Measurements from ENCODE around the gene CENPT. TPM values are rescaled to one million over a fixed set of nuclear protein-coding genes. Genes with fewer than 3 reads are reported as not detected.

The CENPT gene
- total RNA-seq, 2 experiments from 2014 or later: 55.4 to 85.3 TPM

GRCh38 chr16:67878846-67879245, 31.4 kb upstream of the CENPT start:
- no peak overlapping the region for H3K27ac ChIP-seq (ENCODE audit: low read depth, low read length, poor library complexity, severe bottlenecking)
- ChIA-PET POLR2A (interaction anchor here (0.5 kb wide), 1 partner anchor 75 kb away, joined by 6 read pairs; no protein-coding TSS in a partner anchor), CTCF (ENCODE audit: unreplicated experiment) (no interaction called here)
- H3K4me2 ChIP-seq (ENCODE audit: low read length): no peak overlapping the region
- no peaks in the 10 kb centered on the region for H4K20me1 ChIP-seq (ENCODE audit: insufficient read depth, low read length)
- no peak overlapping the region for H3K4me3 ChIP-seq (ENCODE audit: low read depth, low read length, poor library complexity, severe bottlenecking)
- H3K79me2 ChIP-seq (ENCODE audit: insufficient read depth, low read depth, low read length): peaks cover 20% of the 10 kb centered on the region
- no peaks in the 10 kb centered on the region for H3K9me2 ChIP-seq (ENCODE audit: insufficient read depth, low read length)
- intact Hi-C loops (cut with micrococcal nuclease; ENCODE audit: unreplicated experiment): no loop called here
- peaks cover 85% of the 10 kb centered on the region for H3K36me3 ChIP-seq (ENCODE audit: insufficient read depth, low read length)
- no peaks in the 10 kb centered on the region for H3K9me3 ChIP-seq (ENCODE audit: low read length)
- TF ChIP-seq CTCF (conservative IDR thresholded peaks at IDR 0.05; ENCODE audit: low read length) (no peak), EZH2phosphoT487 (IDR thresholded peaks at IDR 0.05; ENCODE audit: borderline replicate concordance, low read depth, low read length) (no peak)
- H2AFZ ChIP-seq (ENCODE audit: low read length): no peak overlapping the region
- no peak for DNase-seq (ENCODE audit: low spot score)
- no TSS peak for BruUV-seq (replicated peaks)
- H3K4me1 ChIP-seq (ENCODE audit: insufficient read depth, low read length, poor library complexity, severe bottlenecking): peaks cover 14% of the 10 kb centered on the region

- no peaks in the 10 kb centered on the region for H4K20me1 ChIP-seq (ENCODE audit: insufficient read depth, low read length)
- peaks cover 26% of the 10 kb centered on the region for H3K79me2 ChIP-seq (ENCODE audit: insufficient read depth, low read depth, low read length)
- DNase-seq (ENCODE audit: low spot score): no peak
- ChIA-PET CTCF (ENCODE audit: unreplicated experiment) (no interaction called here), POLR2A (no interaction called here)
- H3K27ac ChIP-seq (ENCODE audit: low read depth, low read length, poor library complexity, severe bottlenecking): no peak overlapping the region
- TSS peak; percentile 3 for BruUV-seq (replicated peaks)
- no peaks in the 10 kb centered on the region for H3K9me2 ChIP-seq (ENCODE audit: insufficient read depth, low read length)
- intact Hi-C loops (cut with micrococcal nuclease; ENCODE audit: unreplicated experiment): no loop called here
- H3K36me3 ChIP-seq (ENCODE audit: insufficient read depth, low read length): peaks cover 79% of the 10 kb centered on the region
- H3K9me3 ChIP-seq (ENCODE audit: low read length): no peaks in the 10 kb centered on the region
- H3K4me1 ChIP-seq (ENCODE audit: insufficient read depth, low read length, poor library complexity, severe bottlenecking): peaks cover 15% of the 10 kb centered on the region
- no peak overlapping the region for H2AFZ ChIP-seq (ENCODE audit: low read length)
- no peak overlapping the region for H3K4me3 ChIP-seq (ENCODE audit: low read depth, low read length, poor library complexity, severe bottlenecking)
- no peak for TF ChIP-seq CTCF (conservative IDR thresholded peaks at IDR 0.05; ENCODE audit: low read length)
- no peak overlapping the region for H3K4me2 ChIP-seq (ENCODE audit: low read length)
Measured at GRCh38 chr16:67878232-67878631, 30.7 kb upstream of the CENPT start.

GRCh38 chr16:67877064-67877463, 29.6 kb upstream of the CENPT start:
- Histone ChIP-seq H3K4me2 (ENCODE audit: low read length) (no peak overlapping the region), H3K4me1 (ENCODE audit: insufficient read depth, low read length, poor library complexity, severe bottlenecking) (peaks cover 23% of the 10 kb centered on the region), H3K79me2 (ENCODE audit: insufficient read depth, low read depth, low read length) (peaks cover 29% of the 10 kb centered on the region), H3K9me3 (ENCODE audit: low read length) (no peaks in the 10 kb centered on the region), H3K27ac (ENCODE audit: low read depth, low read length, poor library complexity, severe bottlenecking) (no peak overlapping the region), H2AFZ (ENCODE audit: low read length) (no peak overlapping the region), H4K20me1 (ENCODE audit: insufficient read depth, low read length) (no peaks in the 10 kb centered on the region), H3K36me3 (ENCODE audit: insufficient read depth, low read length) (peaks cover 70% of the 10 kb centered on the region), H3K9me2 (ENCODE audit: insufficient read depth, low read length) (no peaks in the 10 kb centered on the region), H3K4me3 (ENCODE audit: low read depth, low read length, poor library complexity, severe bottlenecking) (no peak overlapping the region)
- intact Hi-C loops (cut with micrococcal nuclease; ENCODE audit: unreplicated experiment): no loop called here
- ChIA-PET CTCF (ENCODE audit: unreplicated experiment) (no interaction called here), POLR2A (no interaction called here)
- TF ChIP-seq EZH2phosphoT487 (IDR thresholded peaks at IDR 0.05; ENCODE audit: borderline replicate concordance, low read depth, low read length) (no peak), CTCF (conservative IDR thresholded peaks at IDR 0.05; ENCODE audit: low read length) (no peak)
- BruUV-seq (replicated peaks): no TSS peak
- DNase-seq (ENCODE audit: low spot score): no peak
